ENCODE measurements around the gene BTBD10. TPM values are rescaled to one million over a fixed set of nuclear protein-coding genes. Genes with fewer than 3 reads are reported as not detected.

Gene BTBD10
- total and polyA plus RNA-seq, 12 donors: 9.3 to 39.8 (median 21.9) TPM

DNA sequence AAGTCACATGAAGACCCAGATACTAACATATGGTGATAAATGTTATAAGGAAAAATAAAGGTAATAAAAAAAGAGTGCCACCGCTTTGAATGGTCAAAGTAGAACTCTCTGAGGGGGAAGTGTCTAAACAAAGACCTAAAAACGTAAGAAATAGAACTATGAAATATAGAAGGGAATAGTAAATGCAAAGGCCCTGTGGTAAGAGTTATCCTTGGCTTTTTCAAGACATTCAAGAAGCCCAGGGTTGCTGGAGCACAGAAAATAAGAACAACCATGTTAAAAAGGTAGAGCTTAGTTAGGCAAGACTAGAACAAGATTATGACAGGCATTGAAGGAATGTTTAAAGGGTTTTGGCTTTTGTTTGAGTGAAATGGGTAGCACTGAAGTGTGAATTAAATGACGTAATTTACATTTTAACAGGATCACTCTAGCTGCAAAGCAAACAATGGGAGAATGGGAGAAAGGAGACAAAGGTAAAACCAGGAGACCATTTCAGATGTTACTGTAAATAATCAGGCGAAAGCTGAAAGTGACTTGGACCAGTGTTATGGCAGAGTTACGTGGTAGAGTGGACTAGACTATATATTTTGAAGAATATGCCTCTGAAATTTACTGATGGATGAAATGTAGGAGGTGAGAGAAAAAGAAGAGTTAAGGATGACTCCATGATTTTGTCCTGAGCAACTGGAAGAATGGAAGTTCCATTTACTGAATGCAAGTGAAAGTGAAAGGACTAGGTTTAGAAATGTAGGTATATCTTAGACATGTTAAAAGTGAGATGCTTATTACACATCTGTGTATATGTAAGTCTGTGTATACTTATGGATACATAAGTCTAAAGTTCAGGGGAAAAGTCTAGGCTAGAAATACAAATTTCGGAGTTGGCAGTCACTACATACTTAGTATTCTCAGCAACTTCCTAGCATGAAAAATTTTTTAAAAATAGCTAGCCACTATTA lies 28.5 kb downstream of the BTBD10 start:
- TF ChIP-seq POLR2A (IDR thresholded peaks at IDR 0.05): no peak
- TF ChIP-seq, protein P1, sequence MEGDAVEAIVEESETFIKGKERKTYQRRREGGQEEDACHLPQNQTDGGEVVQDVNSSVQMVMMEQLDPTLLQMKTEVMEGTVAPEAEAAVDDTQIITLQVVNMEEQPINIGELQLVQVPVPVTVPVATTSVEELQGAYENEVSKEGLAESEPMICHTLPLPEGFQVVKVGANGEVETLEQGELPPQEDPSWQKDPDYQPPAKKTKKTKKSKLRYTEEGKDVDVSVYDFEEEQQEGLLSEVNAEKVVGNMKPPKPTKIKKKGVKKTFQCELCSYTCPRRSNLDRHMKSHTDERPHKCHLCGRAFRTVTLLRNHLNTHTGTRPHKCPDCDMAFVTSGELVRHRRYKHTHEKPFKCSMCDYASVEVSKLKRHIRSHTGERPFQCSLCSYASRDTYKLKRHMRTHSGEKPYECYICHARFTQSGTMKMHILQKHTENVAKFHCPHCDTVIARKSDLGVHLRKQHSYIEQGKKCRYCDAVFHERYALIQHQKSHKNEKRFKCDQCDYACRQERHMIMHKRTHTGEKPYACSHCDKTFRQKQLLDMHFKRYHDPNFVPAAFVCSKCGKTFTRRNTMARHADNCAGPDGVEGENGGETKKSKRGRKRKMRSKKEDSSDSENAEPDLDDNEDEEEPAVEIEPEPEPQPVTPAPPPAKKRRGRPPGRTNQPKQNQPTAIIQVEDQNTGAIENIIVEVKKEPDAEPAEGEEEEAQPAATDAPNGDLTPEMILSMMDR (IDR thresholded peaks at IDR 0.05): no peak
- Histone ChIP-seq H3K4me1 (replicated peaks in 1 of 2) (no peaks in the 10 kb centered on the region), H3K4me3 (no peak overlapping the region), H3K27ac (no peak overlapping the region), H3K27me3 (no peaks in the 10 kb centered on the region), H3K36me3 (replicated peaks in 1 of 2) (no peaks in the 10 kb centered on the region), H3K9me3 (replicated peaks in 1 of 3) (no peaks in the 10 kb centered on the region)
- intact Hi-C loops (cut with DNase I): no loop called here
- 94 to 97% (median 95%) methylated on average over 6 of the region's 6 CpGs for WGBS, 4 donors
- DNase-seq: no peak

DNA sequence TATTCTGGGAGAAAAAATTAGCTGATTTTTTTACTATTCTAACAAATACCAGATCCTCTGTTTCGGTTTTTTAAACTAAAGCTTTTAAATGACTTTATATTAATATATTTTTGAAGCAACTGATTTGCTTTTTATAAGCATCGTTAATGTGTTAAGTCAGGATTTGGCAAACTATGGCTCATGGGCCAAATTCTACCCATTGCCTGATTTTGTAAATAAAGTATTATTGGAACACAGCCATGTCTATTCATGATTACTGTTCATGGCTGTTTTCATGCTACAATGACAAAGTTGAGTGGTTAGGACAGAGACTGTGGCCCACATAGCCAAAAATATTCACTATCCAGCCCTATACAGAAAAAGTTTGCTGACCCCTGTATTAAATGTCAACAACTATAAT lies 29.6 kb downstream of the BTBD10 start:
- WGBS, 4 donors: 96 to 98% (median 97%) methylated on average over 2 of the region's 2 CpGs
- Histone ChIP-seq H3K27ac (no peak overlapping the region), H3K36me3 (replicated peaks in 1 of 2) (no peaks in the 10 kb centered on the region), H3K4me3 (no peak overlapping the region), H3K9me3 (replicated peaks in 1 of 3) (peaks cover 0 to 6% (median 0%) of the 10 kb centered on the region in 3 donors), H3K4me1 (replicated peaks in 1 of 2) (no peaks in the 10 kb centered on the region), H3K27me3 (no peaks in the 10 kb centered on the region)
- TF ChIP-seq, protein P1 (IDR thresholded peaks at IDR 0.05): no peak
- TF ChIP-seq POLR2A (IDR thresholded peaks at IDR 0.05): no peak
- intact Hi-C loops (cut with DNase I): no loop called here
- no peak for DNase-seq

DNA sequence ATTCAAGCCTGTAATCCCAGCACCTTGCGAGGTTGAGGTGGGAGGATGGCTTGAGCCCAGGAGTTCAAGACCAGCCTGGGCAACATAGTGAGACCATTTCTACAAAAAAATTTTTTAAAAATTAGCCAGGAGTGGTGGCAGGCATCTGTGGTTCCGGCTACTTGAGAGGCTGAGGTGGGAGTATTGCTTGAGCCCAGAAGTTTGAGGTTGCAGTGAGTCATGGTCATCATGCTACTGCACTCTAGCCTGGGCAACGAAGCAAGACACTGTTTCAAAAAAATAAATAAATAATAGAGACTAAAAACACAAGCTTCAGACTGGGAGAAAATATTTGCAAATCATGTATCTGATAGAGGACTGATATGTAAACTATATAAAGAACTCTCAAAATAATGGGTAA lies 33.2 kb downstream of the BTBD10 start:
- no peaks in the 10 kb centered on the region for H3K27me3 ChIP-seq
- H3K9me3 ChIP-seq (replicated peaks in 1 of 3): peaks cover 0 to 16% (median 10%) of the 10 kb centered on the region in 3 donors
- intact Hi-C loops (cut with DNase I): no loop called here
- no peak overlapping the region for H3K4me3 ChIP-seq
- 89 to 97% (median 94%) methylated on average over 3 of the region's 3 CpGs for WGBS, 4 donors
- DNase-seq: no peak
- H3K27ac ChIP-seq: no peak overlapping the region
- no peaks in the 10 kb centered on the region for H3K4me1 ChIP-seq (replicated peaks in 1 of 2)
- no peak for TF ChIP-seq POLR2A (IDR thresholded peaks at IDR 0.05)
- no peaks in the 10 kb centered on the region for H3K36me3 ChIP-seq (replicated peaks in 1 of 2)

DNA sequence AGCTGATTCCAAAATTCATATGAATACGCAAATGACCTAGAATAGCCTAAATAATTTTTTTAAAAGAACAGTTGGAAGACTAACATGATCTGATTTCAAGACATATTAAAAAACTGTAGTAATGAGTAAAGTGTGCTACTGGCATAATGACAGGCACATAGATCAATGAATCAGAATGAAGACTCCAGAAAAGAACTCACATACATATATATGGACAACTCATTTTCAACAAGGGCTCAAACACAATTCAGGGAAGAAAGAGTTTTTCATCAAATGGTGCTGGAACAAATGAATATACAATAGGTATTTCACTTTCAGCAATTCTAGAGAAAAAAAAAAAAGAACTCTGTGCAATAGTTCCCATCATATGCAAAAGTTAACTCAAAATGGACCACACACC lies 33.7 kb downstream of the BTBD10 start:
- intact Hi-C loops (cut with DNase I): no loop called here
- WGBS, 4 donors: 0 to 100% (median 98%) methylated on average over 1 of the region's 1 CpG
- Histone ChIP-seq H3K27me3 (no peaks in the 10 kb centered on the region), H3K4me3 (no peak overlapping the region), H3K9me3 (replicated peaks in 1 of 3) (peaks cover 0 to 16% (median 10%) of the 10 kb centered on the region in 3 donors), H3K27ac (no peak overlapping the region), H3K4me1 (replicated peaks in 1 of 2) (no peaks in the 10 kb centered on the region), H3K36me3 (replicated peaks in 1 of 2) (no peaks in the 10 kb centered on the region)
- no peak for DNase-seq
- TF ChIP-seq POLR2A (IDR thresholded peaks at IDR 0.05): no peak
- TF ChIP-seq, protein P1 (IDR thresholded peaks at IDR 0.05): no peak

All from adrenal gland (tissue), 12 donors.